Right ventricle myocardium inferior (tissue), 1 donor: ENCODE data around the gene ITGB5. TPM values are rescaled to one million over a fixed set of nuclear protein-coding genes. Genes with fewer than 3 reads are reported as not detected.

ENCODE experiments used
- ATAC-seq: fragments of 200-7000 bp; cut with Tn5 transposase; one replicate; pipeline ENCODE4 v1.9.1; 2020; ENCODE audit warnings: mild to moderate bottlenecking, moderate library complexity
- DNase-seq: peaks from one replicate; pipeline ENCODE4 v3.0.0; 2021; ENCODE audit errors: missing footprints
- intact Hi-C: fragments of 100-400 bp; cut with DNase I; formaldehyde crosslinking; loops from one replicate; pipeline ENCODE4 v1.11.0; 2022
- total RNA-seq: library from RNA; stranded (reverse); fragmentation: NEBNext Ultra II Directional; extraction: Animal tissue kit (Norgen Biotek cat#: 25700); gene quantifications from one replicate; pipeline ENCODE4 v1.2.1, GENCODE V29; 2021
- donor health status: DM: no; HTN: yes; CAD: no; lungs with severe emphysema.

The ITGB5 gene
- total RNA-seq, 1 donor from 2014 or later: 109 TPM

GRCh38 chr3:124881976-124882697 is 5.0 kb downstream of the ITGB5 start:
- DNase-seq: no peak
- intact Hi-C loops: loop anchor here (2.0 to 5.0 kb wide), 2 partner anchors 19 to 35 kb away; no protein-coding TSS in a partner anchor
- ATAC-seq: no peak

- DNase-seq (no peak), ATAC-seq (no peak)
- intact Hi-C loops: no loop called here
Observed at GRCh38 chr3:124879337-124879680, 7.9 kb downstream of the ITGB5 start.

- intact Hi-C loops: no loop called here
- DNase-seq (no peak), ATAC-seq (peak; percentile 77)
Observed at GRCh38 chr3:124878561-124879336, 8.4 kb downstream of the ITGB5 start.

GRCh38 chr3:124877674-124878073 is 9.5 kb downstream of the ITGB5 start:
- no peak for DNase-seq
- intact Hi-C loops: no loop called here
- ATAC-seq: no peak

GRCh38 chr3:124876401-124876878 is 10.7 kb downstream of the ITGB5 start:
- intact Hi-C loops: no loop called here
- DNase-seq: no peak
- peak; percentile 38 for ATAC-seq

- DNase-seq (no peak), ATAC-seq (no peak)
- intact Hi-C loops: no loop called here
Observed at GRCh38 chr3:124873226-124873625, 13.9 kb downstream of the ITGB5 start.

- intact Hi-C loops: no loop called here
- DNase-seq: no peak
Observed at GRCh38 chr3:124867511-124867910, 19.7 kb downstream of the ITGB5 start.

GRCh38 chr3:124862006-124862405 is 25.2 kb downstream of the ITGB5 start:
- no peak for ATAC-seq
- intact Hi-C loops: loop anchor here (2.0 kb wide), 1 partner anchor 21 kb away; no protein-coding TSS in a partner anchor
- DNase-seq: no peak

More at GRCh38 chr3:124867511-124867910, 19.7 kb downstream of the ITGB5 start:
- ATAC-seq: no peak

GRCh38 chr3:124861041-124861440 is 26.1 kb downstream of the ITGB5 start:
- ATAC-seq (no peak), DNase-seq (no peak)
- intact Hi-C loops: no loop called here

- DNase-seq (no peak), ATAC-seq (peak; percentile 87)
- intact Hi-C loops: no loop called here
Observed at GRCh38 chr3:124860599-124860998, 26.6 kb downstream of the ITGB5 start.

- no peak for DNase-seq
- intact Hi-C loops: no loop called here
- ATAC-seq: no peak
Observed at GRCh38 chr3:124859025-124859424, 28.1 kb downstream of the ITGB5 start.

GRCh38 chr3:124858275-124858674 is 28.9 kb downstream of the ITGB5 start:
- DNase-seq: no peak
- ATAC-seq: no peak
- intact Hi-C loops: no loop called here

GRCh38 chr3:124856677-124857076 is 30.5 kb downstream of the ITGB5 start:
- DNase-seq (no peak), ATAC-seq (no peak)
- intact Hi-C loops: no loop called here

GRCh38 chr3:124854009-124854408 is 33.2 kb downstream of the ITGB5 start:
- ATAC-seq (no peak), DNase-seq (no peak)
- intact Hi-C loops: no loop called here

- DNase-seq: no peak
- ATAC-seq: no peak
- intact Hi-C loops: no loop called here
Observed at GRCh38 chr3:124853446-124853845, 33.7 kb downstream of the ITGB5 start.

- ATAC-seq: peak; percentile 15
- intact Hi-C loops: no loop called here
- DNase-seq: no peak
Observed at GRCh38 chr3:124851905-124852304, 35.3 kb downstream of the ITGB5 start.

GRCh38 chr3:124851136-124851535 is 36.0 kb downstream of the ITGB5 start:
- ATAC-seq (peak; percentile 15), DNase-seq (no peak)
- intact Hi-C loops: no loop called here

GRCh38 chr3:124850633-124851032 is 36.5 kb downstream of the ITGB5 start:
- ATAC-seq: peak; percentile 37
- intact Hi-C loops: no loop called here
- no peak for DNase-seq

- no peak for DNase-seq
- intact Hi-C loops: no loop called here
- no peak for ATAC-seq
Observed at GRCh38 chr3:124850212-124850611, 37.0 kb downstream of the ITGB5 start.

- no peak for ATAC-seq
- intact Hi-C loops: loop anchor here (5.0 kb wide), 1 partner anchor 34 kb away; no protein-coding TSS in a partner anchor
- DNase-seq: no peak
Observed at GRCh38 chr3:124848300-124848699, 38.9 kb downstream of the ITGB5 start.
